GM15510 (cell line): ENCODE results near the gene PXK.

Source experiments
- POLR2A ChIP-seq: IDR thresholded peaks from 3 replicates; pipeline ENCODE4 v1.6.1; 2011; ENCODE audit warnings: borderline replicate concordance; ENCODE audit not compliant: insufficient read length; ENCODE audit errors: extremely low read depth

PXK gene

DNA sequence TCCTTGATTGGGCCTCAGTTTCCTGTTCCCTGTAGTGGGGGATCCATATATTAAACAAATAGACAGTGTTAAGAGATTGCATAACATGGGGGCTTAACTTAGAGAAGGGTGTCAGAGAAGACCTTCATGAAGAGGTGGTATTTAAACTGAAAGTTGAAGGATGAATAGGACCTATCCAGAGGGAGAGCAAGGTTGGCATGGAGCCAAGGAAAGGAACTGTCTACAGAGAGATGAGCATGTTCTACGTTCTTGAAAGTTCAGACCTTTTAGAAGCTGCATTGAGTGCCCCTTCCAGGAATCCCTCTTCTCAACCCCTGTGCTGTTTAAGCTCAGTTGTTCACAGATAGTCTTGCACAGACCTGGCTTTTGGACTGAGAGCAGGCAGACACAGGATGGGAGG is 24.0 kb upstream of the PXK start:
- no peak for TF ChIP-seq POLR2A

GRCh38 chr3:58317811-58318210 is 14.9 kb upstream of the PXK start:
- no peak for TF ChIP-seq POLR2A

DNA sequence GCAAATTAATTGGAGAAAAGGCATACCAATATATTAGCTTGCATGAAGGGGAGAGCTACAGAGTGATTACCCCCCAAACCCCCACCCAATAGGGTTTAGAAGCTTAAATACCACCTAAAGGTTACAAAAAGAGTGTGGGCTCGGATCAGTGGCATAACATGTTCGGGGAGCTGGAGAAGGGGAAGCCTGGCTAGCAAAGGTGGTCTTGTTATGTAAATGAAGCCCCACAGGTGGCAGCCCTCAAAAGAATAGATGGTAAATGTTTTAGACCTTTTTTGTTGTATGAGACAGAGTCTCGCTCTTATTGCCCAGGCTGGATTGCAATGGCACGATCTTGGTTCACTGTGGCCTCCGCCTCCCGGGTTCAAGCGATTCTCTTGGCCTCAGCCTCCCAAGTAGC is 10.9 kb upstream of the PXK start:
- TF ChIP-seq POLR2A: no peak

DNA sequence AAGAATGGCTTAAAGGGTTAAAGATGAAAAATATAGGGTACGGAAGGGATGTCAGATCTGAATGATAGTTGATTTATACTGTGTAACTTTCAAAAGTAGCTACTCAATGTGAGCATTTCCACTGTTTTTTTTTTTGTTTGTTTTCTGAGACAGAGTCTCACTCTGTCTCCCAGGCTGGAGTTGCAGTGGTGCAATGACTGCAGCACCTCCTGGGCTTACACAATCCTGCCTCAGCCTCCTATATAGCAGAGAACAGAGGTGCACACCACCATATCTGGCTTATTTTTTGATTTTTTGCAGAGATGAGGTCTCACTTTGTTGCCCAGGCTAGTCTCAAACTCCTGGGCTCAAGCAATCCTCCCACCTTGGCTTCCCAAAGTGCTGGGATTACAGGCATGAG is 9.9 kb upstream of the PXK start:
- TF ChIP-seq POLR2A: no peak

DNA sequence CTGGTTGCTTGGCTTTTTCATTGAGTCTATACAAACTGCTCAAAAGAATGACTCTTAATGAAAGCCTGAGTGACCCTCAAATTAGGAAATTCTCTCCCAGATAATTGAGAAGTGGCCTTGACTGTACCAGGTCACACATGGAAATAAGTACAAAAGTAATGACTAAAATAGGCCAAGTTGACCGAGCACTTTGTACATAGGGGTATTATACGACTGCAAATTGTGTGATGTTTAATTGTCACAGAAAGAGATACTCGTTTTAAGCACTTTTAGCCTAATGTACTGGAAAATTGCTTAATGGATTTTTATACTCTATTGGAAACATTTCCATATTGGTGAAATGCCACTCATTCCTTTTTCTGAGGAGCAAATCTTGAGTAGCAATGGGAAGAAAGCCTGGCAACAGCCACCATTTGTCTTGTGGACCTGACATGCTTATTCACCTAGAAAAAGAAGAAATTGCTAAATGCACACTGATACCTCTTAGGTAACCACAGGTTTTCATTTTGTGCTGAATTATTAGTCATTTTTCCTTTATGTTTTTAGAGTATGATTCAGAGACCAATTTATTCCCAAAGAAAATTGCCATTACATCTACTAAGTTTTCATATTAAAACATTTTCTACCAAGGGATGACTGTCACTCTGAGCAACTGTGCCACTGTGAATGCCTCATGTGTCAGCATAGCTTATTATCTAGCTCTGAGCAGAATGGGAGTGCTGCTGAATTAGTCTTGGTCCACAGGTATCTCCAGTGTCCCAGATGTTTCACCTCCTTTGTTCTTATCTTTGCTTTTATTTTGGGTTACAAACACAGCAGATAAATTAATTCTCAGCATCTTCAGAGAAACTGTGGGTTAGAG is 8.9 kb upstream of the PXK start:
- TF ChIP-seq POLR2A: no peak

GRCh38 chr3:58324391-58325390 is 8.0 kb upstream of the PXK start:
- no peak for TF ChIP-seq POLR2A

DNA sequence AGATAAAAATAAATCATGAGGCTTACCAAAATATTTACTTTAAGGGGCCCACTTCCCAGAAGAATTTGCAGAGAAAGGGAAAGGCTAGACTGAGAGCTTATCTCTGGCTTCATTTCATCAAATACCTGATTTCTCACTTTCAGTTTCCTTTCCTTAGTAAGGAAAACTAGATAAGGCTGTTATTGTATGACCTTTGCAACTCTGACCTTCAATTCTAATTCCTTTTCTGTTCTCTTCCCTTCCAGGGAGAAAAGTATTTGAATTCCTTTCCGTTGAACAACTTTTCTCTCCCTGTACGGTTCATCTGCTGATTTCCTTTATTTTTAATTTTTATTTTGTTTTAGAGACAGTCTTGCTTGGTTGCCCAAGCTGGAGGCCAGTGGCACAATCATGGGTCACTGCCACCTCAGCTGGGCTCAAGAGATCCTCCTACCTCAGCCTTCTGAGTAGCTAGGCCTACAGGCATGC is 7.1 kb upstream of the PXK start:
- TF ChIP-seq POLR2A: no peak

DNA sequence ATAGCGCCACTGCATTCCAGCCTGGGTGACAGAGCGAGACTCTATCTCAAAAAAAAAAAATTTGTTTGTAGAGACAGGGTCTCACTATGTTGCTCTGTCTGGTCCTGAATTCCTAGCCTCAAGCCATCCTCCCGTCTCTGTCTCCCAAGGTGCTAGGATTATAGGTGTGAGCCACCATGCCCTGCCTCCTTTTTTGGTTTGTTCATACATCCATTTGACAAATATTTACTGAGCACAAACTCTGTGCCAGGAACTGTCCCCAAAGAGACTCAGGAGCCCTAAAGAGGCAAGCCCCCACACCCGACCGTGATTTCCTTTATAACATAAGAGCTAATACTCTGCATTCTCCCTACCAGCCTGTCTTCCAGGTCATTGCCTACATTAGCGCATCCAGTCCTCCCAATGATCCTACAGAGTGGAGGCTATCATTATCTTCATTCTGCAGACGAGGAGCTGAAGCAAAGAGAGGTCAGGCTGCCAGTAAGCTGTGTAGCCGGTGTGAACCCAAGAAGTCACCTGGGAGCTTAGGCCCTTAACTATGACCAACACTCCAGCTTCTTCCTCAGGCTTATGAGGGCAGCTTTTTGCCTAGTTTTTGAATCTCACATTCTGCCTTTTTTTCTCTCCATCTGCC is 6.3 kb upstream of the PXK start:
- no peak for TF ChIP-seq POLR2A

DNA sequence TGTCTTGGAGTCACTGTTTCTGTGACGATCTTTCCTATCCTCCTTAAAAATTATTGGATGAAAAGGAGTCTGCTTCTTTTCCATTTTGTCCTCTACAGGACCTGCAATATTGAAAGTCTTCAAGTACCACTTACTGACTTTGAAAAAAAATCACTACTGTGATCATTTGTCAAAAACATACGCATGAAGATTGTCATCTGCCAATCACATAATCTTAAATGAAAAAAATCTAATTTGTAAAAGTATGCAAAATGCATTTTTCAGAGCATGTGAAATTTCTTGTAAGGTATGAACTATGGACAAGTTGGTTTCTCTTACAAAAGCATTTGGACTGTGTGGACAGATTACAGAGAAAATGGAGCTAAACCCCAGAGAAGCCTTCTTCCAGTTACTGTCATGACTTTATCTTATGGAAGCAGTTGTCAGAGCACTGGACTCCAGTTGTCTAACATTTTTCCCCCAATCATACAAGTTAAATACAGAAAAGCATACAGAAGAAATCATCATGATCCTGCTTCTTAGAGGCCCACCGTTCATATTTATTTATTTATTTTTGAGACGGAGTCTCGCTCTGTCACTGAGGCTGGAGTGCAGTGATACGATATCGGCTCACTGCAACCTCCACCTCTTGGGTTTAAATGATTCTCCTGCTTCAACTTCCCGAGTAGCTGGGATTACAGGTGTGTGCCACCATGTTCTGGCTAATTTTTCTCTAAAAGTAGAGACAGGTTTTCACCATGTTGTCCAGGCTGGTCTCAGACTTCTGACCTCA is 3.4 kb upstream of the PXK start:
- TF ChIP-seq POLR2A: no peak

DNA sequence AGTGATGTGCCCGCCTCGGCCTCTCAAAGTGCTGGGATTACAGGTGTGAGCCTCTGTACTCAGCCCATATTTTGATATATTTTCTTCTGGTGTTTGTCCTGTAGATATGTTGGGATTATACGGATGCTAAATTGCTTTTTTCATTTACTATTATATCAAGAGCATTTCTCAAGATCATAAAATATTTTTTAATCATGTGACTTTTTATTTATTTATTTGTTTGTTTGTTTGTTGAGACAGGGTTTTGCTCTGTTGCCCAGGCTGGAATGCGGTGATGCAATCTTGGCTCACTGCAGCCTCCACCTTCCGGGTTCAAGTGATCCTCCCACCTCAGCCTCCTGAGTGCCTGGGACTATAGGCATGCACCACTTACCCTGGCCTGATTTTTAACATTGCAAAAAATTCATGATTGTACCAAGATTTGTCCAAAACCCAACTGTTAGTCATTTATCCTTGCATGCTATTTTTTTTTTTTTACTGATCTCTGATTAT is 2.7 kb upstream of the PXK start:
- TF ChIP-seq POLR2A: no peak

- no peak for TF ChIP-seq POLR2A
Measured at GRCh38 chr3:58331593-58332152, 1.0 kb upstream of the PXK start.

DNA sequence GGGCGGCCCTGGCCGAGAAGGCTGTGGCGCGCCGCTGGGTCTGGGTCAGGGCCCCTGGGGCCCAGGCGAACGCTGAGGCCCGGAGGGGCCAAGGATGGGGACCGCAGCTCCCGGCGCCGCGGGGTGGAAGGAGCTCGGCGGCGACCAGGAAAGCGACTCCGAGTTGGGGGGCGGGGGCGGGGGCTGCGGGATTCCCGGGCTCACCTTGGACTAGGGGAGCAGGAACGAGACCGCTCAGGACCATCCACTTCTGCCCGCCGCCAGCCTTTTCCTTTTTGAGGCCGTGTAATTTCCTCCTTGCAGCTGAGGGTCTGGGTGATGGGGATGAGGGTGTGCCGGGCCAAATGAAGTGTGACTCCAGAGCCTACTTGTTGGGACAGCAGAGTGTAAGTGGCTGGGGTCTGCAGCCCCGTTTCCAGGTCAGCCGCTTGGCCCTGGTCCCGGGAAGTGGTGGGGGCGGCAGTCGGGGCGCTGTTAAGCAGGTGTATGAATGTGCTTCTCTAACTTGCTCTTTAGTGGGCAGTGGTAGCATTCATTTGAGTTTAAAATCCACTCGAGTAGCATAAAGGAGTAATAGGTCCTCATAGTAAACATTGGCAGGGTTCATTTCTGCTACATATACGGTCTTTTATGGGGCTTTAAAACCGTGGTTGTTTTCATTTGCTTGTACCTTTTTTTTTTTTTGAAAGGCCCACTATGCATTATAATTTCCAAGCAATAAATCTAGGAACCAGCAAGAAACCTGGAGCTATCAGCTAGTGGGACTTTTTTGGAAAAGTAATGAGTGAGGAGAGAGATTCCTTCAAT is 717 bp downstream of the PXK start:
- no peak for TF ChIP-seq POLR2A

DNA sequence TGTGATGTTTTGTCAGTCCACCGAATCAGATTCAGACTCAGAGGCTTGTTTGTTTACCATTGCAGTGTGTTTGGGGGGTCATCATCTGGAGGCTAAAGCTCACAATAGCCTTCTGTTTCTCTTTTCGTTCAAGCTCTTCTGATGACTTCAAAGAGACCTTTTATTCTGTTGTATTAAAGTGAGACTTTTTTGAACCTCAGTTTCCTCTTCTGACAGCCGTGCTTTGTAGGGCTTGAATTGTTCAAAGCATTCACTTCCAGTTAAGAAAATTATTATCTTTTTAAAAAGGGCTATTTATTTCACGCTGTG is 1.3 kb downstream of the PXK start:
- TF ChIP-seq POLR2A: no peak
